Fibroblast of lung (primary cell): ENCODE data around the gene RNGTT. TPM values are rescaled to one million over a fixed set of nuclear protein-coding genes. Genes with fewer than 3 reads are reported as not detected.
A peak's percentile ranks its signal among the peaks of the same experiment; 100 is the strongest.
"Not testable (repeated sequence)": the region's sequence is repeated elsewhere in the genome, so short reads cannot be mapped to it uniquely, and the experiment has no call there.

Source experiments
- DNase-seq, 2 donors: peaks; one replicate each; pipeline versions ENCODE4 v3.0.0 to v3.0.0-alpha.2; 2010; ENCODE audit warnings: low read depth in 2 of 2
- H2AFZ ChIP-seq: 2 replicates; pipeline ENCODE4 v1.5.1; 2012; ENCODE audit warnings: low read length, control low read depth, inconsistent platforms
- H3K27ac ChIP-seq: 2 replicates; pipeline ENCODE4 v1.5.1; 2011; ENCODE audit warnings: low read length, control low read depth; ENCODE audit not compliant: insufficient read depth
- H3K27me3 ChIP-seq: 2 replicates; pipeline ENCODE4 v1.5.1; 2011; ENCODE audit warnings: mild to moderate bottlenecking, low read length; ENCODE audit not compliant: control insufficient read depth, insufficient read depth
- H3K36me3 ChIP-seq: 2 replicates; pipeline ENCODE4 v1.5.1; 2011; ENCODE audit warnings: low read length; ENCODE audit not compliant: control insufficient read depth, insufficient read depth
- H3K4me1 ChIP-seq: 2 replicates; pipeline ENCODE4 v1.5.1; 2011; ENCODE audit warnings: low read length; ENCODE audit not compliant: control insufficient read depth, insufficient read depth; ENCODE audit errors: extremely low read depth
- H3K4me2 ChIP-seq: 2 replicates; pipeline ENCODE4 v1.5.1; 2011; ENCODE audit warnings: low read length, control low read depth; ENCODE audit not compliant: insufficient read depth; ENCODE audit errors: extremely low read depth
- H3K4me3 ChIP-seq, 4 experiments: fragments of 200-600 bp in 1 of 4; sonication (generic) in 1 of 4; replicated peaks in 1 of 4; 2 replicates each; pipeline ENCODE4 v1.5.1; 2011 to 2016; ENCODE audit warnings: low read length in 4 of 4, low read depth in 3 of 4, mild to moderate bottlenecking in 3 of 4, control low read depth in 2 of 4, inconsistent platforms in 1 of 4, mixed read lengths in 1 of 4; ENCODE audit not compliant: insufficient read depth in 1 of 4; ENCODE audit errors: control extremely low read depth in 1 of 4
- H3K79me2 ChIP-seq: 2 replicates; pipeline ENCODE4 v1.5.1; 2012; ENCODE audit warnings: mild to moderate bottlenecking, low read length, inconsistent platforms; ENCODE audit not compliant: control insufficient read depth, insufficient read depth
- H3K9ac ChIP-seq: 2 replicates; pipeline ENCODE4 v1.5.1; 2011; ENCODE audit warnings: mild to moderate bottlenecking, low read length, control low read depth; ENCODE audit not compliant: insufficient read depth
- H3K9me3 ChIP-seq: 2 replicates; pipeline ENCODE4 v1.5.1; 2012; ENCODE audit warnings: low read depth, low read length; ENCODE audit not compliant: control insufficient read depth, insufficient read depth
- H4K20me1 ChIP-seq: 2 replicates; pipeline ENCODE4 v1.5.1; 2011; ENCODE audit warnings: low read length; ENCODE audit not compliant: control insufficient read depth, insufficient read depth; ENCODE audit errors: extremely low read depth
- CTCF ChIP-seq, 2 donors: IDR thresholded peaks in 1 of 2; conservative IDR thresholded peaks in 1 of 2; 1 replicate in 1 of 2; 2 replicates in 1 of 2; pipeline ENCODE4 v1.5.1; 2011 to 2012; ENCODE audit warnings: low read length in 2 of 2, control low read depth in 1 of 2, inconsistent platforms in 1 of 2, low read depth in 1 of 2, mild to moderate bottlenecking in 1 of 2
- EZH2 ChIP-seq: IDR thresholded peaks from 2 replicates; pipeline ENCODE4 v1.5.1; 2012; ENCODE audit warnings: low read length, control low read depth, mild to moderate bottlenecking; ENCODE audit errors: missing control alignments
- polyA plus RNA-seq, 2 donors: library from polyadenylated mRNA; depleted of rRNA in 1 of 2; stranded (reverse) in 1 of 2; unstranded in 1 of 2; fragments of >200 nt; gene quantifications; 2 replicates each; pipeline ENCODE4 v1.2.1, GENCODE V29; 2011 to 2012; ENCODE audit warnings: missing spikeins in 1 of 2
- total RNA-seq: library from RNA; depleted of rRNA; stranded (reverse); fragments of >200 nt; gene quantifications from 2 replicates; pipeline ENCODE4 v1.2.1, GENCODE V29; 2014

RNGTT gene
- total and polyA plus RNA-seq, 2 donors (not counting 1 experiment from before 2014, with no cell fraction given), result 10.7 to 12.7 TPM

- Histone ChIP-seq H3K4me2 (no peak overlapping the region), H3K36me3 (no peaks in the 10 kb centered on the region), H3K9me3 (no peaks in the 10 kb centered on the region), H3K4me3 (no peak overlapping the region), H3K79me2 (no peaks in the 10 kb centered on the region), H4K20me1 (no peaks in the 10 kb centered on the region), H3K27ac (no peak overlapping the region), H2AFZ (no peak overlapping the region), H3K9ac (no peak overlapping the region), H3K27me3 (no peaks in the 10 kb centered on the region), H3K4me1 (no peaks in the 10 kb centered on the region)
- DNase-seq, result peak; percentile 30 to 90
- TF ChIP-seq CTCF (conservative IDR thresholded peaks at IDR 0.05 in 1 of 2, IDR thresholded peaks at IDR 0.05 in 1 of 2; ENCODE audit: low read depth in 1 of 2, low read length in 2 of 2), result peak; percentile 17 to 27
- no peak for TF ChIP-seq EZH2
Measured at GRCh38 chr6:88725111-88725975, 238.1 kb downstream of the RNGTT start.

- no peaks in the 10 kb centered on the region for H3K9me3 ChIP-seq
- H3K27me3 ChIP-seq, result no peaks in the 10 kb centered on the region
- H3K4me2 ChIP-seq, result no peak overlapping the region
- H2AFZ ChIP-seq, result no peak overlapping the region
- H3K79me2 ChIP-seq, result no peaks in the 10 kb centered on the region
- no peak overlapping the region for H3K9ac ChIP-seq
- no peak overlapping the region for H3K4me3 ChIP-seq
- H3K36me3 ChIP-seq, result no peaks in the 10 kb centered on the region
- TF ChIP-seq CTCF (conservative IDR thresholded peaks at IDR 0.05 in 1 of 2, IDR thresholded peaks at IDR 0.05 in 1 of 2; ENCODE audit: low read depth in 1 of 2, low read length in 2 of 2) (no peak), EZH2 (no peak)
- H3K27ac ChIP-seq, result no peak overlapping the region
- DNase-seq, result peak; percentile 45 to 48
- H3K4me1 ChIP-seq, result no peaks in the 10 kb centered on the region
- no peaks in the 10 kb centered on the region for H4K20me1 ChIP-seq
Measured at GRCh38 chr6:88722686-88723085, 240.7 kb downstream of the RNGTT start.

- H3K4me2 ChIP-seq, H3K79me2 ChIP-seq, DNase-seq, H3K4me3 ChIP-seq, H3K9ac ChIP-seq, H3K27me3 ChIP-seq, H3K4me1 ChIP-seq, H3K27ac ChIP-seq, H3K9me3 ChIP-seq, H4K20me1 ChIP-seq, H3K36me3 ChIP-seq, H2AFZ ChIP-seq: not testable (repeated sequence)
Measured at GRCh38 chr6:88716399-88716798, 247.0 kb downstream of the RNGTT start.
